ENCODE data around the gene KRTAP12-1.

DNA sequence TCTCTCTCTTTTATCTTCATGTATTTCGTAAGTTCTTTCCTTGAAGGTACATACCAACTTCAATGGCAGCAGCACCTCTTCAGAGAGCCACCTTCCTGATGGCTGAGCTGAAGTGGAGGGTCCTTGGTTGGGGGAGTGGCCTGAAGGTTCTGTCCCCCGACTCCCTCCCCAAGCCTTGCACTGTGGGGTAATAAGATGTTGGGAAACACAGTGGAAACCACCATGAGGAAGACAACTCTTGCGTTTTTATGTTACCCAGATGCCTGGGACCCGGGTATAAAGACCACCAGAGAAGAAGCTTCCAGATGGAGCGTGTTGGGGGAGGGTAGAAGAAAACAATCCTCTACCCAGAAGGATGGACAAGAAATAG is 23.4 kb downstream of the KRTAP12-1 start:
- TF ChIP-seq MAFK (IDR thresholded peaks at IDR 0.05; ENCODE audit: low read depth, low read length): no peak
- TF ChIP-seq SIN3A (conservative IDR thresholded peaks at IDR 0.05 in 1 of 2, IDR thresholded peaks at IDR 0.05 in 1 of 2; ENCODE audit: low read depth in 1 of 2, low read length in 2 of 2): no peak
- TF ChIP-seq EZH2 (IDR thresholded peaks at IDR 0.05; ENCODE audit: low read depth, low read length, severe bottlenecking): no peak
- TF ChIP-seq, protein P1, sequence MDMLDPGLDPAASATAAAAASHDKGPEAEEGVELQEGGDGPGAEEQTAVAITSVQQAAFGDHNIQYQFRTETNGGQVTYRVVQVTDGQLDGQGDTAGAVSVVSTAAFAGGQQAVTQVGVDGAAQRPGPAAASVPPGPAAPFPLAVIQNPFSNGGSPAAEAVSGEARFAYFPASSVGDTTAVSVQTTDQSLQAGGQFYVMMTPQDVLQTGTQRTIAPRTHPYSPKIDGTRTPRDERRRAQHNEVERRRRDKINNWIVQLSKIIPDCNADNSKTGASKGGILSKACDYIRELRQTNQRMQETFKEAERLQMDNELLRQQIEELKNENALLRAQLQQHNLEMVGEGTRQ (IDR thresholded peaks at IDR 0.05; ENCODE audit: low read length): no peak
- TF ChIP-seq YY1 (IDR thresholded peaks at IDR 0.05; ENCODE audit: low read depth, low read length): no peak
- TF ChIP-seq, protein P2, sequence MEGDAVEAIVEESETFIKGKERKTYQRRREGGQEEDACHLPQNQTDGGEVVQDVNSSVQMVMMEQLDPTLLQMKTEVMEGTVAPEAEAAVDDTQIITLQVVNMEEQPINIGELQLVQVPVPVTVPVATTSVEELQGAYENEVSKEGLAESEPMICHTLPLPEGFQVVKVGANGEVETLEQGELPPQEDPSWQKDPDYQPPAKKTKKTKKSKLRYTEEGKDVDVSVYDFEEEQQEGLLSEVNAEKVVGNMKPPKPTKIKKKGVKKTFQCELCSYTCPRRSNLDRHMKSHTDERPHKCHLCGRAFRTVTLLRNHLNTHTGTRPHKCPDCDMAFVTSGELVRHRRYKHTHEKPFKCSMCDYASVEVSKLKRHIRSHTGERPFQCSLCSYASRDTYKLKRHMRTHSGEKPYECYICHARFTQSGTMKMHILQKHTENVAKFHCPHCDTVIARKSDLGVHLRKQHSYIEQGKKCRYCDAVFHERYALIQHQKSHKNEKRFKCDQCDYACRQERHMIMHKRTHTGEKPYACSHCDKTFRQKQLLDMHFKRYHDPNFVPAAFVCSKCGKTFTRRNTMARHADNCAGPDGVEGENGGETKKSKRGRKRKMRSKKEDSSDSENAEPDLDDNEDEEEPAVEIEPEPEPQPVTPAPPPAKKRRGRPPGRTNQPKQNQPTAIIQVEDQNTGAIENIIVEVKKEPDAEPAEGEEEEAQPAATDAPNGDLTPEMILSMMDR (IDR thresholded peaks at IDR 0.05; ENCODE audit: control extremely low read depth in 1 of 3, insufficient read depth in 1 of 3, low read depth in 1 of 3, low read length in 3 of 3): no peak
- TF ChIP-seq POLR2A (IDR thresholded peaks at IDR 0.05; ENCODE audit: control extremely low read depth in 1 of 2, low read depth in 2 of 2, low read length in 2 of 2): no peak
- TF ChIP-seq RNF2 (IDR thresholded peaks at IDR 0.05; ENCODE audit: borderline replicate concordance, low read depth, low read length, missing control alignments, poor library complexity, severe bottlenecking): no peak
- no peak for TF ChIP-seq TBP (IDR thresholded peaks at IDR 0.05; ENCODE audit: low read depth, low read length)
- no peak for TF ChIP-seq SRF (IDR thresholded peaks at IDR 0.05; ENCODE audit: low read depth, low read length)
- no peak for TF ChIP-seq EP300 (IDR thresholded peaks at IDR 0.05; ENCODE audit: borderline replicate concordance in 1 of 2, low read depth in 2 of 2, low read length in 2 of 2)
- no peak for TF ChIP-seq POLR2AphosphoS5 (IDR thresholded peaks at IDR 0.05; ENCODE audit: low read depth, low read length)
- TF ChIP-seq FOSL1 (IDR thresholded peaks at IDR 0.05; ENCODE audit: insufficient read depth, low read depth, low read length): no peak

All from H1 (cell line).